ENCODE results near the gene CCDC97.
"Not testable (repeated sequence)": the region's sequence is repeated elsewhere in the genome, so short reads cannot be mapped to it uniquely, and the experiment has no call there.

Gene CCDC97

DNA sequence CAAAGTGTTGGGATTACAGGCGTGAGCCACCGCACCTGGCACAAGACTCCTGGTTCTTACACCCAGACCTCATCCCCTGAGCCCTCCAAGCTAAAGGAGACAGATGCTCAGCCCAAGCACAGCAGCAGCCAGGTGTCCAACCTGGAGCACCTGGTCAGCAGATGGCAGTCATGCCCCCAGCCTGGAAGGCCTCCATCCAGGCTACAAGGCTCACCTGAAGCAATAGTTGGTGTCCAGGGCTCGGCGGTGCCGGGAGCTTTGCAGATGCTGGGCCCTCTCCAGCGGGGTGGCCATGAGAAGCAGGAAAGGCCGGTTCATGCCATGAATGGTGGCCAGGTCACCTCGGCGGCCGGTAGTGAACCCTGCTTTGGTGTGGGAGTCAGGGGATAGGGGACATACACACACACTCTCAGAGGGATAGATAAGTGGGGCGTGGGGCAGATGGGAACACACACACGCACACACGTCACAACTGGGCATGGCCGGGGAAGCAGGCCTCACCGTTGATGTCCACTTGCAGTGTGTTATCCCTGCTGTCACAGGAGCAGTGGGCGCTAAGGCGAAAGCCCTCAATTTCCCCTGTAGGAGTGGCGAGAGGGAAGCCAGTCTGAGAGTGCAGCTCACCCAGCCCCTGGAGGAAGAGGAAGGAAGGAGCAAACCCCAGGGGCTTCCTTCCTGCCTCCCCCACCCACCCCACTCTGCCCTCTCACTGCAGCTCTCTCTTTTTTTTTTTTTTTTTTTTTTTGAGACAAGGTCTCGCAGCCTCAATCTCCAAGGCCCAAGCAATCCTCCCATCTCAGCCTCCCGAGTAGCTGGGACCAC lies 31.9 kb downstream of the CCDC97 start:
- DNase-seq: no peak

DNA sequence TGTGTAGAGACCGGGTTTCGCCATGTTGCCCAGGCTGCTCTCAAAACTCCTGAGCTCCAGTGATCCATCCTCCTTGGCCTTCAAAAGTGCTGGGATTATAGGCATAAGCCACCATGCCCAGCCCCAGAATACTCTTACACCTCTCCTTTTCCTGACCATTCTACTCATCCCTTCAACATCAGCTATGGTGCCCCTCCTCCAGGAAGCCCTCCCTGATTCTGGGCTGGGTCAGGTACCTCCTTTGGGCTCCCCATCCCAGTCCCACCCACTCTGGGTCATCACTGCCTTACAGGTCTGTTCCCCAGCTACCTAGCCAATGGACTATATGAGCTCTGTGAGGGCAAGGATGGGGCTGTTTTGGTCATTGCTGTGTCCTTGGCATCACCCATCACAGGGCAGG lies 34.2 kb downstream of the CCDC97 start:
- DNase-seq: no peak

DNA sequence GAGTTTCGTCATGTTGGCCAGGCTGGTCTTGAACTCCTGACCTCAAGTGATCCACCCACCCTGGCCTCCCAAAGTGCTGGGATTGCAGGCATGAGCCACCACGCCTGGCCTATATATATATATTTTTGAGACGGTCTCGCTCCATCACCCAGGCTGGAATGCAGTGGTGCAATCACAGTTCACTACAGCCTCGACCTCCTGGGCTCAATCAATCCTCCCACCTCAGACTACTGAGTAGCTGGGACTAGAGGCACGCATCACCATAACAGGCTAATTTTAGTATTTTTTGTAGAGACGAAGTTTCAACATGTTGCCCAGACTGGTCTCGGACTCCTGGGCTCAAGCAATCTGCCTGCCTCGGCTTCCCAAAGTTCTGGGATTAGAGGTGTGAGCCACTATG lies 36.9 kb downstream of the CCDC97 start:
- DNase-seq: not testable (repeated sequence)

DNA sequence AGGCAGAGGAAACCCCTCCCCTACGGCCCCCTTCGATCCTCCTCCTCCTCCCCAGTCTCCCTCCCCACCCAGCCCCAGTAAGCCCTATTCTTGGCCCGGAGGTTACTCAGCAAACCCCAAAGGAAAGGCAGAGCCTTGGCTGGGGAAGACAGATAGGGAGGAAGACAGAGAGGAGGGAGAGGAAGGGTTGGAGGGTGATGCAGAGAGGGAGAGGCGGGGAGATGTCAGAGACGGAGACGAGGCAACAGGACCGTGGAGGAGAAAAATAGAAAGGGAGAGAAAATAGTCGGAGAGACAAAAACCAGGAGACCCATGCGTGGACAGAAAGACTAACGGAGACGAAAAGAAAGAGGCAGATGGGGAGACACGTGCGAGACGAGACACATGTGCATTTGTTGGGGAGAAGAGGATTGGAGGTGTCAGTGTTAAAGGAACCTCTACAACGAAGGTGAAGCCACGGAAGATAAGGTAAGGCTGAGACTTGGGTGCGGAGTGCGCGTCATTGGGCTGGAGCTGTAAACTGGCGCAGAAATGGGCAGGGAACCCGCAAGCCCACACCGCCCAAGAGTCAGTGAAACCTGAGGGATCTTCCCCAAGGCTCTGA lies 40.9 kb downstream of the CCDC97 start:
- DNase-seq: peak; percentile 19

DNA sequence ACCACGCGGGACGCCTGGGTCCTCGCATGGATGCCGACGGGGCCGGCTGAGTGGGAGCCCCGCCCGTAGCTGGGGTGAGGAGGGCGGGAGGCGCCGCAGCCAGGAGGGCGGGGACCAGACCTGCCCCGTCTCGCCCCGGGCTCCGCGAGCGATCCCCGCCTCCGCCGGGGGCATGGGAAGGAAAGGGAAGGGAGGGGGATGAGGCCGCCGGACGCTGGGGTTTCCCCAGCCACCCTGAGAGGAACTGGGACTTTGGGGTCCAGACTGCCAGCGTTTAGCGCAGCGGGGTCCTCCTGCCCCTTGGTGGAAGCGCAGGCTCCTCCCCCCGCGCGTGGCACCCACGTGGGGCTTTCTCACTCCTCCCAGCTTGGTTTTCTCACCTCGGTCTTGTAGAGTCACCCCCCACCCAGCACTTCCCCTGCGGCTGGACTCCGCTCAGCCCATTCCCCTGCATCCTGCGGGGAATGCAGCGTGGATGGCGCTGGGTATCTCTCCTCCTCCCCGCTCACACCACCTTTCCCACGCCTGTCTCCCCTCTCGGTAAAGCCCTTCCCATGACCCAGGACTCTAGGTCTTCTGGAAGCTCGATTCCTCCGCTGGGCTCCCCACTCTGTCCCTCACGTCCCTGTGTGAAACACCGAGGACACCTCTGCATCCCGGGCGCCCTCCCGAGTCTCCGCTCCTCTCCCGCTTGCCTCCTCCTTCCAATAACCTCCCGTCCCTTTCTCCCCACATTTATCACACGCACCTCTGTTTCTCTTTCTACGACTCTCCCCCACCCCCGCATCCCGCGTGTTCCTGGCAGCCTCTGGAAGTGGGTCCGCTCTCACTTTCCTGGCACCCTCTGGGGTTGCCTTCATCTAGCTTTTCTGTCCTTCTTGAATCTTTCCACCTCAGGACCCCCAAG lies 41.6 kb downstream of the CCDC97 start:
- DNase-seq: peak; percentile 80

DNA sequence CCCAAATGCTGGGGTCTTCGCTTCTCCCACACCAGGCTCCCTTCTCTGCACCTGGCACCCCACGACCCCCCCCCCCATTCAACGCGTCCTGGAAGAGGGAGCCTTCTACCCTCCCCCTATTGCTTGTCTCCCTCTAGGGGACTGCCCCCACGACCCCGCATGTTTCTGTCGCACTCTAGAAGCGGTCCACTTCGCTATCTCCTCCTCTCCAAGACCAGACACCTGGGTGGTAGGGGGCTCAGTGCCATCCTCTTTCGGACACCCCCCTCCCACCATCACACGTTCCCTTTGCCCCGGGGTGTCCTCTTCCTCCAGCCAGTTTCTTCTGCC lies 42.3 kb downstream of the CCDC97 start:
- DNase-seq: no peak

DNA sequence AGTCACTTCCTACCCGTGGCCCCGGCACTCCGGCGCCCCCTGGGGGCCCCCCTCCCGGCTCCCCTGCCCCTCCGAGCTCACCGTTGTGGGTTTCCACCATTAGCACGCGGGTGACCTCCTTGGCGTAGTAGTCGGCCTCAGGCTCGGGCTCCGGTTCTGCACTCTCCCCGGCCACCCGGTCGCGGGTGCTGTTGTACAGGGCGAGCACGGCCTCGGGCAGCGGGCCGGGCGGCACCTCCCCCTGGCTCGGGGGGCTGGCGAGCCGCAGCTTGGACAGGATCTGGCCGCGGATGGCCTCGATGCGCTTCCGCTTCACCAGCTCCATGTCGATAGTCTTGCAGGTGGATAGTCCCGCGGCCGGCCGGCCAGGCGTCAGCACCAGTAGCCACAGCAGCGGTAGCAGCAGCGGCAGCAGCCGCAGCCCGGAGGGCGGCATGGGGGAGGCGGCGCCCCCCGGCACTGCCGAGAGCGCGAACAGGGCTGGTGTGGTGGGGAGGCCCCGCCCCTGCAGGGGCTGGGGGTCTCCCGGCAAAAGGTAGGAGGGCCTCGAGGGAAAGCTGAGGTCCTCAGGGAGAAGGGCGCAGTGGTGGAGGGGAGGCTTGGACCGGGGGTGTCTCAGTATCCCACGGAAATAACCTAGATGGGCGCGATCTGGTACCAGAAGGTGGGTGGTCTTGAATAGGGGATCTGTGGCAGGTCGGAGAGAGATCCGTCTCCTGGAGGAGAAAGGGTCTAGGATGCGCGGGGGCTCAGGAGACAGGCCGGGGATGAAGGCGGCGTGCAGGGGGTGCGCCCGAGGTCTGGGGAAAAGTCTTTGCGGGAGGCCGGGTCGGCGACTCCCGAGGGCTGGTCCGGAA lies 42.9 kb downstream of the CCDC97 start:
- peak; percentile 80 for DNase-seq

DNA sequence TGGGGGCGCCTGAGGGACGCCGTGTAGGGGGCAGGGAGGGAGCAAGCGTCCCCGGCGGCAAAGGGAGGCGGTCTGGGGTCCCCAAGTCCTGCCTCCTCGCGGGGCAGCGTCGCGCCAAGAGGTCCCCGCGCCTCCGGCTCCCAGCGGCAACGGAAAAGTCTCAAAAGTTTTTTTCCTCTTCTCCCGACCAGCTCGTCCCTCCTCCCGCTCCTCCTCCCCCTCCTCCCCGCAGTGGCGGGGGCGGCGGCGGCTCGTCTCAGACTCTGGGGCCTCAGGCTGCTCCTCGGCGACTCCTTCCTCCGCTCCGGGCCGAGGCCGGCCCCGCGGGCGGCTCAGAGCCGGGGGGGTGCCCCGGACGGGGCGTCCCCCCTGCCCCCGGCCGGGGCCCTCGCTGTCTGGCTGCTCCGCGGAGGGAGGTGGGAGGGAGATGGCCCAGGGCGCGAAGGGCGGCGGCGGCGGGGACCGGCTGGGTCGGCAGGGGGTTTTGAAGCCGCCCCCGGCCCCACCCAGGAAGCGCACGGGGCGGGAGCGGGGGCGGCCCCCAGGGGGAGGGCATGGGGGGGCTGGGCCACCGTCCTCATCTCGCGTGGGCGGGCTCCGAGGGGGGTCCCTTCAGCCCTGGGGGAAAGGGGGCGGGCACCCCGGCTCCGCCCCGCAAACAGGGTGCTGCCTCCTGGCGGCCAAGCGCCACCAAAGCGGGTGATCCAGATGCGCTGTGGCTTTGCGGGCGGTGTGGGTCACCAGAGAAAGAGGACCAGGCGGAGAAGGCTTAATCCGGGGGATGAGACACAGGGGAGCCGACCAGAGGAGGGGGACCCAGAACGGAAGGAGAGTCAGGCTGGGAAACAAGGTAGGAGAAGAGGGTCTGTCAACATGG lies 43.7 kb downstream of the CCDC97 start, which contains the start of gene TGFB1:
TSS of gene TGFB1 (minus strand) at position 457 of the 877 bp plus-strand sequence. CDS start 878 bp downstream, outside the sequence.
- DNase-seq: peak; percentile 95

DNA sequence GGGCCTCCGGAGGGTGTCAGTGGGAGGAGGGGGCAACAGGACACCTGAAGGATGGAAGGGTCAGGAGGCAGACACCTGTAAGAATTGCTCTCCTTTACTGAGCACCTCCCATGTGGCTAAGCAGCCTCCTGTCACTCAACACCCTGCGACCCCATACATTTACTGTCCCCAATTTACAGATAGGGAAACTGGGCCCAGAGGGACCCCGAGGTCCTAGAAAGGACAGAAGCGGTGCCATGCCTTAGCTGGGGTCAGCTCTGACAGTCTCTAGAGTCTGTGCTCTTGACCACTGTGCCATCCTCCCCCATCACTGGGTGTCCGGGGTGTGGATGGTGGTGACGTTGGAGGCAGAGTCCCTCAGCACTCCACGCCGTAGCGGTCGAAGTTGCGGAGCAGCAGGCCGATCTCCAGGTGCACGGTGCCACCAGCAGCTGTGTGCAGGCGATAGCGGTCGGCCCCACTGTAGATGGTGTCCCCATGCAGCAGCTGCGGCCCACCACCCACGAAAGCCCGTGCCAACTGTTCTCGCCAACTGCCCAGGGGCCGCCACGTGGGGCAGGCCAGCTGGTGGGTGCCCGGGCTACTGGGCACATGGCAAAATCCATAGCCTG lies 44.5 kb downstream of the CCDC97 start:
- DNase-seq: no peak

GRCh38 chr19:41355035-41355434 lies 45.1 kb downstream of the CCDC97 start:
- DNase-seq: no peak

DNA sequence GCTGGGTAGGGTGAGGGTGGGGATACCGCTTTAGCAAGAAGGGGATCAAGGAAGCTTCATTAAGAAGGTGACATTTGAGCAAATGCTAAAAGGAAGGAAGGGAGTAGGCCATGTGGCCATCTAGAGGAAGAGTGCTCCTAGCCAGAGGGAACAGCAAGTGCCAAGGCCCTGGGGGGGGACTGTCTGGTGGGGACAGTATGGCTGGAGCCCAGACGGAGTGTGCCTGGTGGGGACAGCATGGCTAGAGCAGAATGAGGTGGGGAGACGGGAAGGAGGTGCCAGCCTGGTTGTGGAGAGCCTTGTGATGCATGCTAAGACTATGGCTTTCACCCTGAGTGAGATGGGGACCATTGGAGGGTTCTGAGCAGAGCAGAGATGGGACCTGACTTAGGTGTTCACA lies 45.8 kb downstream of the CCDC97 start:
- no peak for DNase-seq

DNA sequence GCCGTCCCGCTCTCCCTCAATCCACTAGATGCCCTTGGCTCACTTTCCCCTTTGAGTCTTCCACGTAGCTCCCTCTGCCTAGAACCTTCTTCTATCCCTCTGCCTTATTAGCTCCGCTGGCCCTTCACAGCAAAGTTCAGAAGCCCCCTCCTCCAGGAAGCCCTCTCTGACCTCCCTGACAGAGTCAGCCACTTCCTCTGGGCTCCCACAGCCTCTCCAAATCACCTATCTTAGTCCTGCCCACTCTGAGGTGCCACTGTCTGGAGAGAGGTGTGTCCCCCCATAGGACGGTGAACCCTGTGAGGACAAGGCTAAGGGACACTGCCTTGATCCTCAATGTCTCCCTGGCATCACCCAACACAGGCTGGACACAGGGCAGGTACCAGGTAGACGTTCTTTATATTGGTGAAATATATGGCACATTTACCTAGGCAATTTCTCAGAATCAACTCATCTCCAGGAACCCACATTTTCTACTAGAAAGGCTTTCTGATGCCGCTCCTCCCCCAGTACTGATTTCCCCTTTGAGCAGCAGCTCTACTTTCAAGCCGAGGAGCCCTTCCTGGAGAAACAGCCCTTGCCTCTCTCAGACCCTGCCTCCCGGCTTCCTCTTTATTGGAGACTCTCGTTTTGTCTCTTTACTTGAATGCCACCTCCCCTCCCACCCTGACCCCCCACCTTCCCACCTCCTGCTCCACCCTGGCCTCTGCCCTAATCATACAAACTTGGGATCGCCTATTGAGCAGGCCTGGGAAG lies 47.2 kb downstream of the CCDC97 start:
- DNase-seq: peak; percentile 54

DNA sequence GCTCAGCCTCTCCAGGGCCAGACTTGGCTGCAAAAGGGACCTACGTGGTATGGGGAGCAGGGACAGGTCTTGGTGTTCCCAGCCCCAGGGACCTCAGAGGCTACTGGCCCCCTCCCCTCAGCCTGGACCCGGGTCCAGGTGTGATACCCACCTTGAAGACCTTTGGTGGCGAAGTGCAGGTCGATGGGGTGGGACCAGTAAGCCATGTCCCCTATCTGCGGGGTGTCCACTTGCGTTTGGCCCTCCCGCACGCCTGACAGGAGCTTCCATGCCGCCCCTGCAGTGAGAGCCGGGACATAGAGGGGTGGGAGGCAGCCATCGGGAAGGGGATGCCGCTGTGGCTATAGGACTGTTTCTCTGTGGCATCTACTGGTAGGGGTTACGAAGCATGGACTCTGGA lies 47.8 kb downstream of the CCDC97 start:
- no peak for DNase-seq

GRCh38 chr19:41359741-41360140 lies 49.8 kb downstream of the CCDC97 start:
- no peak for DNase-seq

GRCh38 chr19:41362143-41362847 lies 52.3 kb downstream of the CCDC97 start:
- no peak for DNase-seq

- DNase-seq: no peak
Measured at GRCh38 chr19:41363371-41363752, 53.4 kb downstream of the CCDC97 start.

DNA sequence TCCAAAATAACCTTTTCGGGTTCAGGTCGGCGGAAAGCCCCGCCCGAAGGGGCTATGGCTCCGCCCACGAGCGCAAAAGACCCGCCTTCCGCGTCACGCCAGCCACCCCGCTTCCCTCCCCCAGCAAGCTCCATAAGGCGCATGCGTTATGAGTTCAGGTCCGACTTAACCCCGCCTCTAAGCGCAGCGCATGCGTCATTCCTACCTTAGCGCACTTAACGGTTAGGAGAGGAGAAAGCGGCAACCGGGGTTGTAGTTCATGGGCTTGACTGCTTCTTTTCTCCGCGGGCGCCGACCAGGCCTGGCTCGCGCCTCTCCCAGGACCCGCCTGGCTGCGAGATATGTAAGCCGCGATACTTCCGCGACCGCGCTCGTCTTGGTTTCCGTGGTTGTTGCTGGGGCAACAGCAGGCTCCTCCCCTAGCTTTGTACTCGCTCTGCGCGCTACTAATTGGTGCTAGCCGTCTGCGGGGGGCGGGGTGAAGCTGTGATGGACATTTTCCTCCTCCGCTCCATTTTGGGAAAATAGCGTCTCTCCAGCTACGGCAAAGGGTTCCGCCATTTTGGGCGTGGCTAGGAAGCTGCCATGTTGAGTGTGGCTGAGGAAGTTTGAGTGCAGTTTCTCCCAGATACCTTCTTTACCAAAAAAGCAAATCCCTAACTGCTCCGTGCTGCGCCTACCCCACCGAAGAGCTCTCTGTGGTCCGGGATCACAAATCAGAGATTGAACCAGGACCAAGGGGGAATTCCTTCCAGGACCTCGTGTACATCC lies 54.0 kb downstream of the CCDC97 start, which contains the start of gene B9D2:
TSS of gene B9D2 (minus strand) at position 397 of the 771 bp plus-strand sequence. CDS start 630 bp downstream, outside the sequence.
- DNase-seq: peak; percentile 99

- peak; percentile 75 for DNase-seq
Measured at GRCh38 chr19:41364524-41365391, 54.8 kb downstream of the CCDC97 start.
